ENCODE measurements around the gene STX8. TPM values are rescaled to one million over a fixed set of nuclear protein-coding genes. Genes with fewer than 3 reads are reported as not detected.
"Not testable (repeated sequence)": the region's sequence is repeated elsewhere in the genome, so short reads cannot be mapped to it uniquely, and the experiment has no call there.

STX8 gene
- total and polyA plus RNA-seq, 4 donors = 14.7 to 39.5 (median 28.7) TPM

GRCh38 chr17:9568004-9568403, 7.6 kb downstream of the STX8 start (continued):
- TF ChIP-seq JUND (IDR thresholded peaks at IDR 0.05) = no peak
- TF ChIP-seq HNF4A (conservative IDR thresholded peaks at IDR 0.05) = no peak
- no peak for TF ChIP-seq ZBTB33 (IDR thresholded peaks at IDR 0.05)

GRCh38 chr17:9566739-9567138, 8.9 kb downstream of the STX8 start:
- not testable (repeated sequence) for H3K4me3 ChIP-seq (ENCODE audit: low read depth in 1 of 3, low read length in 3 of 3); H3K9ac ChIP-seq (ENCODE audit: low read depth in 1 of 2, low read length in 2 of 2); H3K4me1 ChIP-seq (ENCODE audit: control insufficient read depth in 4 of 4, insufficient read depth in 4 of 4, low read length in 3 of 4); DNase-seq (ENCODE audit: low spot score); H3K9me3 ChIP-seq (ENCODE audit: control insufficient read depth in 4 of 4, low read length in 3 of 4); H3K27me3 ChIP-seq (ENCODE audit: control insufficient read depth in 4 of 4, insufficient read depth in 4 of 4, low read length in 3 of 4); H3K27ac ChIP-seq (ENCODE audit: low read depth in 1 of 2, low read length in 2 of 2)
- WGBS = 90% methylated on average over 5 of the region's 5 CpGs
- peaks cover 4 to 15% (median 6%) of the 10 kb centered on the region in 4 donors for H3K36me3 ChIP-seq (ENCODE audit: control insufficient read depth in 4 of 4, insufficient read depth in 3 of 4, low read depth in 1 of 4, low read length in 3 of 4)

GRCh38 chr17:9566067-9566466, 9.6 kb downstream of the STX8 start:
- no peak overlapping the region for H3K4me3 ChIP-seq (ENCODE audit: low read depth in 1 of 3, low read length in 3 of 3)
- DNase-seq (ENCODE audit: low spot score) = no peak
- 69% methylated on average over 7 of the region's 7 CpGs for WGBS

More at GRCh38 chr17:9566067-9566466, 9.6 kb downstream of the STX8 start:
- H3K9ac ChIP-seq (ENCODE audit: low read depth in 1 of 2, low read length in 2 of 2) = no peak overlapping the region
- H3K9me3 ChIP-seq (ENCODE audit: control insufficient read depth in 4 of 4, low read length in 3 of 4) = no peaks in the 10 kb centered on the region
- H3K27me3 ChIP-seq (ENCODE audit: control insufficient read depth in 4 of 4, insufficient read depth in 4 of 4, low read length in 3 of 4) = no peaks in the 10 kb centered on the region
- no peak overlapping the region for H3K27ac ChIP-seq (ENCODE audit: low read depth in 1 of 2, low read length in 2 of 2)
- peaks cover 4 to 15% (median 6%) of the 10 kb centered on the region in 4 donors for H3K36me3 ChIP-seq (ENCODE audit: control insufficient read depth in 4 of 4, insufficient read depth in 3 of 4, low read depth in 1 of 4, low read length in 3 of 4)
- TF ChIP-seq RAD21 (IDR thresholded peaks at IDR 0.05) (no peak), RXRA (IDR thresholded peaks at IDR 0.05) (no peak), REST (IDR thresholded peaks at IDR 0.05) (no peak), EGR1 (IDR thresholded peaks at IDR 0.05; ENCODE audit: low read depth in 2 of 2) (no peak), SP1 (IDR thresholded peaks at IDR 0.05) (no peak), TAF1 (conservative IDR thresholded peaks at IDR 0.05) (no peak), HNF4A (conservative IDR thresholded peaks at IDR 0.05) (no peak), GABPA (IDR thresholded peaks at IDR 0.05 in 1 of 2, conservative IDR thresholded peaks at IDR 0.05 in 1 of 2) (no peak), HNF4G (IDR thresholded peaks at IDR 0.05) (no peak), FOXA2 (IDR thresholded peaks at IDR 0.05) (no peak), ZBTB33 (IDR thresholded peaks at IDR 0.05) (no peak), JUND (IDR thresholded peaks at IDR 0.05) (no peak), ATF3 (IDR thresholded peaks at IDR 0.05) (no peak), MAX (IDR thresholded peaks at IDR 0.05) (no peak), NR2F2 (IDR thresholded peaks at IDR 0.05) (no peak), FOXA1 (IDR thresholded peaks at IDR 0.05) (no peak), CTCF (IDR thresholded peaks at IDR 0.05; ENCODE audit: low read depth, low read length, missing input control) (no peak)
- H3K4me1 ChIP-seq (ENCODE audit: control insufficient read depth in 4 of 4, insufficient read depth in 4 of 4, low read length in 3 of 4) = peaks cover 0 to 2% (median 0%) of the 10 kb centered on the region in 4 donors

All from liver (tissue), 9 donors.